Activated CD4-positive, alpha-beta T cell treated with anti-CD3 and anti-CD28 coated beads for 4 hours (primary cell): ENCODE data around the gene MAGEA9B.
"Not testable (repeated sequence)": the region's sequence is repeated elsewhere in the genome, so short reads cannot be mapped to it uniquely, and the experiment has no call there.

Experiments
- DNase-seq, 2 donors: peaks; one replicate each; pipeline ENCODE4 v3.0.0-alpha.2; 2020

Gene MAGEA9B

DNA sequence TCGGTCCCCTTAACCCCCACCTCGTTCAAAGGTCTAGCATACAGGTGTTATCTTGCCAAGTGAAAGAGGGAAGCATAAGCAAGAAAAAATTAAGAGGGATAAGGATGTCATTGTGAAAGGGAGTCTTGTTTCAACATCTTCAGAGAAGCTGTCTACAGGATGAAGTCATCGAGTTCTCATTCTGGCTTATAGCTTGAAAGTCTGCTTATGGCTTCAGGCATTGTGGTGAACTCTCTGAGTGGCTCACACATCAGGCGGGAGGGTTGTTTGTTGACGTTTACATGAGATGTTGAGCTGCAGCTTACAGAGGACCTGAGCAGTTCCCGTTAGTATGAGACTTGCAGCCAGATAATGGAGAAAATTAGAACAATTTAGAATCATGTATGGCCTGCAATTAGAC lies 16.6 kb downstream of the MAGEA9B start:
- no peak for DNase-seq

DNA sequence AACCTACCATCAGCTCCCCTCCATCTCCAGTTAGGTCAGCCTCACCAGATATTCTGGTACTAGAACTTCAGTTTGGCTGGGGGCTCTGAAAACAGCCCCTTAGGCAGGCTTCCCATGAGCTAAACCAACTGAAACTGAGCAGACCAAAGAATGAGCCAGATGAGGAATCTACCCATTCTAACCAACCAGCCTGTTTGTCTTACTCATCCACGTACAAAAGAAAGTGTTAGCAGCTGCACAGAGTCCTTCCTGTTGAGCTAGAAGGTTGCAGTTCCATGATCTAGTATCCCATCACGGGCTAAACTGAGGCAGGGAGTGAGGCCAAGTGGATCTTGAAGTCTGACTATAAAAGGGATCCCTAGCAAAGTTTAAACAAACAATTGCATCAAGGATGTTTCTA lies 17.5 kb downstream of the MAGEA9B start:
- DNase-seq = no peak

DNA sequence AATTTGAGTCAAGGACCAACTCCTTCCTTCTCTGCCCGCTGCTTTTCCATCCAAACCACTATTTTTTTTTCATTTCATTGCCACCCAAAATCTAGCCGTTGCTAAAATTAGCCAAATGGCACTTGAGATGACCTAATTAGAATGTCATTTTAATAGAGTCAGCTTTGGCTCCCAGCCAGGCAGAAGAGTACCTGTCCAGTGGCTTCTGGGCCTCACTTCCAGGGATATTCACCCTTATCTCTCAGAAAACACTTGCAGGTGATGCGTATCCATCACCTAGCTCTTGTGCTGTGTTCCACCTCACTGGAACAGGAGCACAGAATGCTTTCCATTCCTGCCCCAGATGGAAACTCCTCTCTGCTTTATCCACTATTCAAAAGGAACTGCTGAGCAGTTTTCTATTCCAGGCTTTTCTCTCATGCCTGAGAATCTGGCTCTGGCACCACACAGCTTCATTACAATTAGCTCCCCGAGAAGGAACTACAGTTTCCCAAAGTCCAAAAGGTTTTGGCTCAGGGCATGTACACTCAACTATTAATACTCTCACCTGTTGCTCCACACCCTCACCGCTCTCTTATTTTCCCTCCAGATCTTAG lies 18.5 kb downstream of the MAGEA9B start:
- DNase-seq = no peak

DNA sequence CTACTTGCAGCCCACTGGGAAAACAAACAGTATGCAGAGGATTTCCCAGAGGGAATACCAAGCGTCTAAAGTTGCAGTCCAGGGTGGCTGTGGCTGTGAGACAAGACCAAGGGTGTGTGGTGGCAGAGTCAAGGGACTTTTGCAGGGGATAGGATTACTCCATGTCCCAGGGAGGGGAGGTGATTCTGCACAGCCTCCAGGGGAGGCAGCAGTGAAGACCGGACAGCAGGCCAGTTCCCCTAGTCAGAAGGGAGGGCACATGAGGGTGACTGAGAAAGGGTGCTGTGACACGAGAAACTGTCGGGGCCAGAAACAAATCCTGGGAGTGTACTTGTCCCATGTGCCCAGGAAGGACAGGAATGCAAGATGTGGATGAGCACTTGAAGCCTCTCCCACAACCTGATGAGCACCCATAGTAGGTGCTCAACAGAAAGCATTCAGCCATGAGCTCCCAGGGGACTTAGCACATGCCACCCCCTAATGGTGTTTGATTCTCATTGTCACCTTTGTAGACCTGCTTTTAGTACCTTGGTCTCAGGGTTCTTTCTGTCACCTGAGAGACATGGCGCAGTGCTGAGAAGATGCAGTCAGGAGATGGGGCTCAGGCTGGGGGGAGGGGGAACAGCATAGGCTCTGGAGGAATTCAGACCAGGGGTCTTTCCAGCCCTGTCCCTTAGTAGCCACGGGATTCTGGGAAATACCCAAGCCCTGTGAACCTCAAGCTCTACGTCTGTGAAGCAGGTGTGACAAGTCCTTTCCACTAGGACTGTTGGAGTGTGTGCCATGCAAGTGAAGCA lies 19.4 kb downstream of the MAGEA9B start:
- DNase-seq = no peak

DNA sequence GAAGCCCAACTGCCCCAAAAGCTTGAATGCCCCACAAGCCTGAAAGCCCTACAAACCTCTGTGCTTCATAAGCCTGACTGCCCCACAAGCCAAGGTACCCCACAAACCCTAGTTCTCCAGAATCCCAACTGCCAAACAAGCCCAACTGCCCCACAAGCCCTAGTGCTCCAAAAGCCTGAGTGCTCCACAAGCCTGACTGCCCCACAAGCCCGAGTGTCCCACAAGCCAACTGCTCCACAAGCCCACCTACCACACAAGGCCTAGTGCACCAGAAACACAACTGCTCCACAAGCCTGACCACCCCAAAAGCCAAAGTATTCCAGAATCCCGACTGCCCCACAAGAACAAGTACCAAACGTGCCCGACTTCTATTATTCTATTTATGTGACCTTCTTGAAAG lies 23.9 kb downstream of the MAGEA9B start:
- DNase-seq = no peak

DNA sequence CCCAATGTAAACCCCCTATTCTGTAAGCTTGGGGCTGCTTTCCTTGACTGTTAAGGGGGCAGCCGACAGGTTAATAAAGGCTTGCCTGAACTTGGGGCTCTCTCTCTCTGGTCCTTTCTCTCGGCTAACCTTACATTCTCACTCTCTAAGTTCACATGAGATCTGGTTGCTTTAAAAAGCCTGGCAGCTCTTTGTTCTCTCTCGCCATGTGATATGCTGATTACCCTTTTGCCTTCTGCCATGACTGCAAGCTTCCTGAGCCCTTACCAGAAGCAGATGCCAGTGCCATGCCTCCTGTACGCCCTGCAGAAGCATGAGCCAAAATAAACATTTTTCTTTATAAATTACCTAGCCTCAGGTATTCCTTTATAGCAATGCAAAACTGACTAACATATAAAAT lies 32.0 kb downstream of the MAGEA9B start:
- DNase-seq = not testable (repeated sequence)

DNA sequence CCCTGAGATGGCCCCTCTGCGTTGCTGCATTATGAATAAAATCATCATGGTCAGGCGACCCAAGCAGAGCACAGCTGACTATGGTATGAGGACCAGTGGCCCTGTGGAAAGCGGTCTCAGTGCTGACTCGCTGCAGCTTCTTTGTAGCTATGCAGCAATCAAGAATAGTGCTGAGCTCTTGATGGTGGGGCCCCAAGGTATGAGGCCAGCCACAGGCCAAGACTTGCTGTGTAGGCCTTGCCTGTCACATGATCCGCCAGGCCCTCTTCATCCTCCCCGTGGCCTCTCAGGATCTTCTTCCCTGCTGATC lies 35.4 kb downstream of the MAGEA9B start:
- DNase-seq = not testable (repeated sequence)

DNA sequence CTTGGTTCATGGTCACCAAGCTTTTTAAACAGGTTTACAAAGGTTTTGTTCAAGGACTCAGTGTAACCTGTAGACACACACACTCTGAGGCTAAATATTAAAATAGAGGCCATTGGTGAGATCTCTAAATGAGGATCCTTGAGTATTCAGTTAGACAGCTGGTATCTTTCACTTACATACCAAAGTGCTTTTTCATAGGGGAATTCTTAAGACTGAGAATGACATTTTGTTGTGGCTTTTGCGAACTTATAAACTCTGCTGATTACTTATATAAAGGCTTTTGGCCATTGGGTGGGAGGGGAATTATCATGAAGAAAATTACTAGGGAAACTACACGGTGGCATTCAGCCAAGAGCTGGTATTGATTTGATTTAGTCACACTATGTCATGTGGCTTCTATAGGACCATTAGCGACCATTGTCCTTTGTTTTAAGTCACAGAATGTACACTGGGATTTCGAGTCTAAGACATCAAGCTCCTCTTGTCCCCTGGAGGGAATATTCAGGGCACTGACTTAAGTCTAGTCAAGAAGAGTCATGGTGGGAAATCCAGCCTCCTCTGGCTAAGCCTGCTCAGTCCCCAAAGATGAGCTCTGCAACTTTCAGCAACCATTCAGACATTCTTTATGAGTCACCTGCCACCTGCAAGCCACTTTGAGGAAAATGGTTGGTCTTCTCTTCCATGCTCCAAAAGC lies 35.9 kb downstream of the MAGEA9B start:
- DNase-seq = not testable (repeated sequence)

DNA sequence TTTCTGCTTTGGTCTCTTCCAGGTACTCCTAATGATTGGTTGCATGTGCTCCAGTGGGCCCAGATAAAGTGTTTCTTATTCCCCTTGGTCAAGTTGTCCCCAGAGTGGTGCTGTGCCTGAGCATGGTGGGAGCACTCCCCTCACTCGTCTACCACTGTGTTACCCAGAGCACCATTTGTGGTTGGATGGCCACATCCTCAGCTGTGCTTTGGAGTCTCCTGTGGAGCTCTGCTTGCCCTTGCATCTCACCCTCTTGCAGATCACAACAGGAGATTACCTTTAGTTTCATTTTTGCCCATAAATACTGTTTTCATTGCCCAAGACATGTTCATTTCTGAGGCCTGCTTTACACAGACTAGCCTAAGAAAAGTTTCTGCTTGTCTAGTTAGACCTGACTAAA lies 36.8 kb downstream of the MAGEA9B start:
- not testable (repeated sequence) for DNase-seq

DNA sequence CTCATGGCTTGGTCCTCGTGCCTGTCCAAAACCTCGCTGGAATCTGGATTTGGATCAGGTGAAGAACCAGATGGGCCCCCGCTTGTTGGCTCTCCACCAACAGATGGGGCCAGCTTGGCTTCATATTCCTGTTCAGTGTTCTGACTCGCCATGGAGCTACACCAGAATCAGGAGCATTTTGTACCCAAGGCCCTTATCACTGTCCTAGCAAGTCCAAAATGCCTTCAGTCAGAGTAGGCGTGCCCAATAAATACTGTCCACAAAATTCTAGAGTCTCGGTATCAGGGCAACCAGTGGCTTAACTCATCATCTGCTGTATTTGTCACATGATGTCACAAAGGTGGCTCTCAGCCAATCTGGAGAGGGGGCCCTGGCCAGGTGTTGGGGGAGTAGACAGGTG lies 37.6 kb downstream of the MAGEA9B start, which contains the start of gene HSFX3:
Gene HSFX3, minus strand, starts transcription at position 224 of the 400 bp plus-strand sequence. Its CDS starts 72 bp downstream, at position 152.
- not testable (repeated sequence) for DNase-seq

DNA sequence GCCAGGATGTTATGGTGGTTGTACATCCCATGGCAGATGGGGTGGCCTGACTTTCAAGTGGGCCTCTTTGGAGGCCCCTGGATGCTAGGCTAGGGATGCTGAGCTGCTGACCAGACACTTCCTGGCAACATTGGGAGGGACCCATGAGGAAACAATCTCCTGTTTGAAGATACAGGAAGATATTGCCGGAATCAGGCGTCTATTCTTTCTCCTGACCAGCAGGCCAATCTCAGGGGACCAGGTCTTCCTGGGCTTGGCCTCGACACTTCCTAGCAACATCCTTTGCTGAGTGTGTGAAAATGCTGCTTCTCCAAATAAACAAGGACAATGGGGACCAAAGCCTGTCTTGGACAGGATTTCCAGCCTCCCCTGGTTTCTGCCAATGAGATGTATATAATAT lies 39.5 kb downstream of the MAGEA9B start:
- not testable (repeated sequence) for DNase-seq

DNA sequence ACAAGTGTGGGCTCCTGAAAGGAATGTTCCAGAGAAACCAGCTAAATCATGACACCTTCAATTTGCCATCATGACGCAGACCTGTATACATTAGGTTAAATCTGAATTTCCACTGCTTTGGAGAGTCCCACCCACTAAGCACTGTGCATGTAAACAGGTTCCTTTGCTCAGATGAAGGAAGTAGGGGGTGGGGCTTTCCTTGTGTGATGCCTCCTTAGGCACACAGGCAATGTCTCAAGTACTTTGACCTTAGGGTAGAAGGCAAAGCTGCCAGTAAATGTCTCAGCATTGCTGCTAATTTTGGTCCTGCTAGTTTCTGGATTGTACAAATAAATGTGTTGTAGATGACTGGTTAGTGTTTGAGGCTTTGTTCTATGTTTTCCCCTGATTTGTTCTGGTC lies 40.3 kb downstream of the MAGEA9B start:
- not testable (repeated sequence) for DNase-seq

DNA sequence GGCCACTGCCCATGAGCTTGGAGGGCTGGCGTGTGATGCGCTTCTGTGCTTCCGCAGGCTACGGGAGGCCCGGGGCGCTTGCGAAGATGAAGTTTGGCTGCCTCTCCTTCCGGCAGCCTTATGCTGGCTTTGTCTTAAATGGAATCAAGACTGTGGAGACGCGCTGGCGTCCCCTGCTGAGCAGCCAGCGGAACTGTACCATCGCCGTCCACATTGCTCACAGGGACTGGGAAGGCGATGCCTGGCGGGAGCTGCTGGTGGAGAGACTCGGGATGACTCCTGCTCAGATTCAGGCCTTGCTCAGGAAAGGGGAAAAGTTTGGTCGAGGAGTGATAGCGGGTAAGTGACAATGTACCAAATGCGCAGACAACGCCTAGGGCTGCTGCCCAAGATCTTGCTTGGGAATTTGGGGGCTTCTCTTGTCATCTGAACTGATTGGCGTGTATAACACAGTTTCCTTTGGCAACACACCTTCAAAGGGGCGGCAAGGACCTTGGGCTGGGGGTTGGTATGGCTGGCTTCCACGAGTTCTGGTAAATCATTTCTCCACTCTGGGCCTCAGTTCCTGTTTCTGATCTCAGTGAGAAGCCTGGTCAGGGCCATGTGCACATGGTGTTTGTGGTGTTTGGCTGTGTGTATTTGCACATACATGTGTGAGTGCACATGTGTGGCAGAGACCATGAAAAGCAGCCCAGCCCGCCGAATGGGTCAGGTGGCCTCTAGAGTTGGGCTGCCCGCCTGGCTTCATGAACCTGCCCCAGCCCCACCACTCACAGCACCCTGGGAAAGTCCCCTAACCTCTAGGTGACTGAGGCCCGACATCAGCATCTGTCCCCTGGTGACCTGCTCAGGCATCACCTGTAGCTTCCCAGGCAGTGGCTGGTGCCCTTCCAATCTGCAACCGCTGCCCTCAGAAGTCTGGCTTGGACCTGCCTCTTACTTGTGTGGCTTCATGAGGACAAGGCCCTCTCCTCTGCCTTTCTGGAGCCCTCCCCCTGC lies 41.4 kb downstream of the MAGEA9B start:
- DNase-seq = not testable (repeated sequence)

DNA sequence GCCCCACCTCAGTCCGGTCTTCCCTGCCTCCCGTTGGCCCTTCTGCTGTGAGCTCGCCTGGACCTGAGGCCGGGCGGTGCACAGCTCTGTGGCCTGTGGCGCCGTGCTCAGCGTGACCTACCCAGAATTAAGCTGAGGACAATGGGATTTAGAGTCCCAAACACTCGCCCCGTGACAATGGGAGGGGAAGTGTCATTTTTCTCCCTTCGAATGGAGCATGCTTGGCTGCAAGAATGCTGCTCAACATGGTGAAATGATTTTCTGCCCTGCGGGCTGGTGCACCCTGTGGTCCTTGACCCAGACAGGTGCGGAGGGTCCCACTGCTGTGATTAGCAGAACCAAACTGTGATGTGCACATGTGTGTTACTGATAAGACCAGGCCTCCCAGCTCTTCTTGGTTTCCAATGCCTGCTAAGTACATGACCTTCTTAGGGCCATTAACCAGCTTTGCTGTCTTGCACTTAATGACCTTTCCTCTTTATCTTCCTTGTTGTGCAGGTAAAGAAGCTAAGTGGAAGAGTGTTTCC lies 45.7 kb downstream of the MAGEA9B start:
- DNase-seq = no peak

DNA sequence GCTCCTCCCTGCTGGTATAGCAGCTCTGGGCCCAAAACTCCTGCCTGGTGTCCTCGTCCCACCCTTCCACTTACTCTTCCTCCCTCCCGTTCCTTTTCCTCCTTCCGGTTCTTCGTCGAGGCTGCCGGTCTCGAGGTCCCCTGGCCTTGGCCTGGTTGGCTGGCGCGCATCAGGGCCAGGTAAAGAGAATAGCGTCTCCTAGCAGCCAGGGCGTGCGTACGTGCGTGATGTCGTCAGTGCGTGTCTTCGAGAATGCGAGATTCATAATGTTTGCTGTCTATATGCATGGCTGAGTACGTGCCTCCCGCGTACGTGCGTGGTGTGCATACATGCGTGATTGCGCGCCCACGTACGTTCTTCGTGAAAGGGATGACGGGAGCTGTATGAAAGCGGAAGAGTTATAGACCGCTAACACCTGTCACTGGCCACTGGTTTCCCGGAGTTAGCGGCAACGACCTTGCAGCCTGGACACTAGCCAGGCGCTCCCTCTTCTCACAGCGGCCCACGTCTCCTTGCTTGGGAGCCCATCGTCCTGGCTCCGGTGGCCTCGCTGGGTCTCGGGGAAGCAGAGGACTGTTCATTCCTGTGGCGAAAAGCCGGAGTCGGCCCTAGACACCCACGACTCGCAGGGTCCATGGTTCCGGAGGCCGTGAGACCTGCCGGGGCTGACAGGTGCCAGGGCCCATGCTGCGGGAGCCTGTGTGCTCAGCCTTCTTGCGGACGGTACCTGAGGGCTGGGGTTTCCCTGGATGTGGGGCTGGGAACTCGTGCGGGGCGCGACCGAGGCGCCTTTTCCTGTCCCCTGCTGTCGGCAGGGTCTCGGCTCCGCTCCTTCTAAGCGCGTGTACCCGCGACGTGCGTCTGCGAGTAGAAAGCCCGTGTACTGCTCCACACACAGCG lies 46.4 kb downstream of the MAGEA9B start, which contains the start of gene EOLA1:
Gene EOLA1, plus strand, starts transcription at position 392 of the 900 bp plus-strand sequence. CDS start 4,619 bp downstream, outside the sequence.
- peak; percentile 84 to 88 for DNase-seq

DNA sequence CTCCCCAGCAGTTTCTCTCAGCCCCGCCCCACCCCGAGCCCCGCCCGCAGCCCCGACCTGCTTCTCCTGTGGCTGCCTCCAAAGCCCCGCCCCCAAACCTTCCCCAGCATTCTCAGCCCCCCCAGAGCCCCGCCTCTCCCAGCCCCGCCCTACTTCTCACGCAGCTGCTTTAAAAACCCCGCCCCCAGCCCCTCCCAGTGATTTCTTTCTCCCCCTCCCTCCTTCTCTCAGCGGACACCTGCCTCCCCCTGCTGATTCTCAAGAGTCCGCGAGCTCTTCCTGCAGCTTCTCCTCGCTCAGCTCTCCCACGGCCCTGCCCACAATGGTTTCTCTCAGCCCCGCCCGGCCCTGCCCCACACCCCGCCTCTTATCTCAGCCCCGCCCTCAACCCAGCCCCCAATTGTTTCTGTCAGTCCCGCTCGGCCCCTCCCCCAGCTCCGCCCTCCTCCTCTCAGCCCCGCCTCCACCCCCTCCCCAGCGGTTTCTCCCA lies 47.1 kb downstream of the MAGEA9B start:
- peak; percentile 90 to 94 for DNase-seq

DNA sequence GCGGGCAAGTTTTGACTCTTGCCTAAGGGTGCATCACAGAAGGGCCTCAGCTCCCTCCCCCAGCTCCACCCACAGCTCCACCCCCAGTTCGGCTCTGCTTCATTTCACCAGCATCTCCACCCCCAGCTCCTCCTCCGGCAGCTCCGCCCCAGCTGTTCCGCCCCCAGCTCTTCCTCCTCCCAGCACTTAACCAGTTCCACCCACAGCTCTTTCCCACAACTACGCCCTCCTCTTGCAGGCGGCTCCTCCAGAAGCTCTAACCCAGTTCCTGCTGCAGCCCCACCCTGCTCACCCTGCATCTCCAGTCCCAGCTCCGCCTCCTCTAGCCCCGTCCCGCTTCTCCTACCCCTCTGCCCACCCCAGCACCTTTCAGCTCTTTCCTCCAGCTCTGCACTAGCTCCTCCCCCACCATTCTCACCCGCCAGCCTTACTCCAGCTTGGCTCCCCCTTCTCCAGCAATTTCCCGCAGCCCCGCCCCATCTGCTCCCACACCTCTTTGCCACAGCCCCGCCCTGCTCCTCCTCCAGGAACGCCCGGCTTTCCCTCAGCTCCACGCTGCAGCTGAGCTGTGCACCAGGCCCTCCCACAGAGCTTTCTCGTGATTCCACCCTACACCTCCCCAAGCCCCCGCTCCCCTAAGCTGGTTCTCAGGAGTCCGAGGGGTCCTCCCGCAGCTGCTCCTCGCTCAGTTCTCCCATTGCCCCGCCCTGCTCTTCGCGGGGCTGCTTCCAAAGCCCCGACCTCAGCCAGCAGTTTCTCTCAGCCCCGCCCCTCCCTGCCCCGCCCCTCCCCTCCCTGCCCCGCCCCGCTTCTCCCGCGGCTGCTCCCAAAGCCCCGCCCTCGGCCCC lies 47.8 kb downstream of the MAGEA9B start:
- DNase-seq = peak; percentile 82 to 84

DNA sequence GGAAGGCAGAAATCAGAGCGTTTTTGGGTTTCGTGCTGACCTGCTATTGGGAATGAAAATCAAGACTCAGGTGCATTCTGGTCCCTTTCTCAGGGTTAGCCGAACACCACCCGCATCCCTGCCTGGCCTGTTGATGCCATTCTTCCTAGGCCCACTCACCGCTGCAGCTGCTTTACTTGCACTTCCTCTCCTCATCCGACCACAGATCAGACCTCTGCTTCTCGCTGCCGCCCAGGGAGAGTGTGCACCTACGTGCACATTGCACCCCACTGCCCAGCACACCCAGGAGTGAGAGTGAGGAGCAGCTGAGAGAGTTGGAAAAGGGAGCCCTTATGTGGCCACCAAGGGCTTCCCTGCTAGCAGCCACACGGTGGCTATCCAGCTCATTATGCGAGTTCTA lies 49.8 kb downstream of the MAGEA9B start:
- not testable (repeated sequence) for DNase-seq

DNA sequence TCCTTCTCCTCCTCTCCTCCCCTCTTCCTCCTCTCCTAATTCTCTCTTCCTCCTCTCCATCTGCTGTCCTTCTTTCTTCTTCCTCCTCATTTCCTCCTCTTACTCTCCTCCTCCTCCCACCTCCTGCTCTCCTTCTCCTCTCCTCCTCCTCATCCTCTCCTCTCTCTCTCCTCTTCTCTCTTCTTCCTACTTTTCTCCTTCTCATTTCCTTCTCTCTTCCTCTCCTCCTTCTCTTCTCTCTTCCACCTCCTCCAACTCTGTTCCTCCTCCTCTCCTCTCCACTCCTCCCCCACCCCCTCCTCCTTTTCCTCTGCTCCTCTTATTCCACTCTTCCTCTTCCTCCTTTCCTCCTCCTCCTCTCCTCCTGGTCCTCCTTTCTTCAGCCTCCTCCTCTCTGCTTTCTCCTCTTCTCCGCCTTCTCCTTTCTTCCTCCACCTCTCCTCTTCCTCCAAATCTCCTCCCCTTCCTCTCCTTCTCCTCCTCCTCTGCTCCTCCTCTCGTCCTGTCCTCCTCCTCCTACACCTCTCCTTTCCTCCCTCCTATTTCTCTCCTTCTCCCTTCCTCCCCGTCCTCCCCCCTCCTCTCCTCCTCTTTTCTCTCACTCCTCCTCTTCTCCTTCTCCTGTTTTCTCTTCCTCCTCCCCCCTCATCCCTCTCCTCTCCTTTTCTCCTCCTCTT lies 52.2 kb downstream of the MAGEA9B start:
- not testable (repeated sequence) for DNase-seq
